Adipocyte (in vitro differentiated cells): ENCODE data around the gene NEK8.

Experiments
- DNase-seq: peaks from one replicate; pipeline ENCODE4 v3.0.0-alpha.2; 2015; ENCODE audit warnings: low read depth
- H3K27me3 ChIP-seq: replicated peaks from 2 replicates; pipeline ENCODE4 v1.7.0; 2013; ENCODE audit warnings: mild to moderate bottlenecking, low read length, moderate library complexity; ENCODE audit not compliant: control insufficient read depth, insufficient read depth
- H3K36me3 ChIP-seq: 2 replicates; pipeline ENCODE4 v1.7.0; 2013; ENCODE audit warnings: low read length, mild to moderate bottlenecking, moderate library complexity; ENCODE audit not compliant: control insufficient read depth, insufficient read depth, severe bottlenecking
- H3K4me1 ChIP-seq: 2 replicates; pipeline ENCODE4 v1.7.0; 2013; ENCODE audit warnings: mild to moderate bottlenecking, low read length, moderate library complexity; ENCODE audit not compliant: control insufficient read depth, insufficient read depth
- H3K4me3 ChIP-seq: 2 replicates; pipeline ENCODE4 v1.7.0; 2013; ENCODE audit warnings: mild to moderate bottlenecking, low read length, moderate library complexity
- H3K9ac ChIP-seq: 2 replicates; pipeline ENCODE4 v1.7.0; 2013; ENCODE audit warnings: mild to moderate bottlenecking, low read length, moderate library complexity
- H3K9me3 ChIP-seq: 2 replicates; pipeline ENCODE4 v1.7.0; 2013; ENCODE audit warnings: mild to moderate bottlenecking, low read length, moderate library complexity; ENCODE audit not compliant: control insufficient read depth

The NEK8 gene

GRCh38 chr17:28728364-28729200 is at the start of gene NEK8:
TSS of gene NEK8 (plus strand) at chr17:28728788. CDS start at chr17:28728814, 26 bp downstream.
- no peaks in the 10 kb centered on the region for H3K27me3 ChIP-seq
- H3K36me3 ChIP-seq = peaks cover 14% of the 10 kb centered on the region
- peak within 1 kb of the TSS; percentile 88 for H3K9ac ChIP-seq
- peaks cover 29% of the 10 kb centered on the region for H3K4me1 ChIP-seq
- no peaks in the 10 kb centered on the region for H3K9me3 ChIP-seq
- H3K4me3 ChIP-seq = peak within 1 kb of the TSS; percentile 90
- DNase-seq = peak; percentile 99

GRCh38 chr17:28682655-28683054 is 45.9 kb upstream of the NEK8 start:
- peaks cover 95% of the 10 kb centered on the region for H3K36me3 ChIP-seq

GRCh38 chr17:28684963-28685362 is 43.6 kb upstream of the NEK8 start:
- Histone ChIP-seq H3K36me3 (peaks cover 96% of the 10 kb centered on the region), H3K9ac (no peak overlapping the region)
- DNase-seq = peak; percentile 6

More at GRCh38 chr17:28682655-28683054, 45.9 kb upstream of the NEK8 start:
- Histone ChIP-seq H3K4me1 (peaks cover 13% of the 10 kb centered on the region), H3K4me3 (no peak overlapping the region), H3K9me3 (no peaks in the 10 kb centered on the region), H3K9ac (no peak overlapping the region), H3K27me3 (no peaks in the 10 kb centered on the region)
- DNase-seq = no peak

GRCh38 chr17:28685366-28685765 is 43.2 kb upstream of the NEK8 start:
- Histone ChIP-seq H3K4me1 (peaks cover 13% of the 10 kb centered on the region), H3K9me3 (no peaks in the 10 kb centered on the region), H3K27me3 (no peaks in the 10 kb centered on the region), H3K36me3 (peaks cover 98% of the 10 kb centered on the region), H3K9ac (no peak overlapping the region), H3K4me3 (no peak overlapping the region)
- DNase-seq = no peak

More at GRCh38 chr17:28684963-28685362, 43.6 kb upstream of the NEK8 start:
- Histone ChIP-seq H3K9me3 (no peaks in the 10 kb centered on the region), H3K4me1 (peaks cover 13% of the 10 kb centered on the region), H3K4me3 (no peak overlapping the region), H3K27me3 (no peaks in the 10 kb centered on the region)

GRCh38 chr17:28686296-28686695 is 42.3 kb upstream of the NEK8 start:
- peaks cover 13% of the 10 kb centered on the region for H3K4me1 ChIP-seq
- no peaks in the 10 kb centered on the region for H3K9me3 ChIP-seq
- H3K4me3 ChIP-seq = no peak overlapping the region
- no peak for DNase-seq
- peaks cover 98% of the 10 kb centered on the region for H3K36me3 ChIP-seq
- H3K9ac ChIP-seq = no peak overlapping the region
- H3K27me3 ChIP-seq = no peaks in the 10 kb centered on the region

- Histone ChIP-seq H3K4me1 (peaks cover 15% of the 10 kb centered on the region), H3K9me3 (no peaks in the 10 kb centered on the region), H3K4me3 (no peak overlapping the region), H3K36me3 (peaks cover 90% of the 10 kb centered on the region), H3K9ac (no peak overlapping the region), H3K27me3 (no peaks in the 10 kb centered on the region)
- no peak for DNase-seq
Observed at GRCh38 chr17:28688481-28688880, 40.1 kb upstream of the NEK8 start.

GRCh38 chr17:28689011-28689410 is 39.6 kb upstream of the NEK8 start:
- no peaks in the 10 kb centered on the region for H3K27me3 ChIP-seq
- H3K4me1 ChIP-seq = peaks cover 19% of the 10 kb centered on the region
- no peak for DNase-seq
- no peak overlapping the region for H3K4me3 ChIP-seq
- H3K36me3 ChIP-seq = peaks cover 92% of the 10 kb centered on the region
- no peak overlapping the region for H3K9ac ChIP-seq
- H3K9me3 ChIP-seq = no peaks in the 10 kb centered on the region

GRCh38 chr17:28693869-28694268 is 34.7 kb upstream of the NEK8 start:
- Histone ChIP-seq H3K9ac (no peak overlapping the region), H3K4me3 (no peak overlapping the region), H3K9me3 (no peaks in the 10 kb centered on the region), H3K36me3 (peaks cover 93% of the 10 kb centered on the region), H3K4me1 (peaks cover 8% of the 10 kb centered on the region), H3K27me3 (no peaks in the 10 kb centered on the region)
- DNase-seq = no peak

GRCh38 chr17:28698253-28698941 is 30.2 kb upstream of the NEK8 start:
- Histone ChIP-seq H3K36me3 (peaks cover 99% of the 10 kb centered on the region), H3K27me3 (no peaks in the 10 kb centered on the region), H3K4me1 (peaks cover 11% of the 10 kb centered on the region), H3K9ac (no peak overlapping the region), H3K9me3 (no peaks in the 10 kb centered on the region), H3K4me3 (no peak overlapping the region)
- DNase-seq = no peak

- Histone ChIP-seq H3K36me3 (peaks cover 96% of the 10 kb centered on the region), H3K27me3 (no peaks in the 10 kb centered on the region), H3K4me1 (peaks cover 4% of the 10 kb centered on the region), H3K9me3 (no peaks in the 10 kb centered on the region), H3K9ac (no peak overlapping the region), H3K4me3 (no peak overlapping the region)
- DNase-seq = no peak
Observed at GRCh38 chr17:28700278-28700677, 28.3 kb upstream of the NEK8 start.

- peaks cover 90% of the 10 kb centered on the region for H3K36me3 ChIP-seq
- peaks cover 8% of the 10 kb centered on the region for H3K4me1 ChIP-seq
- no peaks in the 10 kb centered on the region for H3K9me3 ChIP-seq
- DNase-seq = no peak
- H3K9ac ChIP-seq = no peak overlapping the region
- no peak overlapping the region for H3K4me3 ChIP-seq
- no peaks in the 10 kb centered on the region for H3K27me3 ChIP-seq
Observed at GRCh38 chr17:28700830-28701492, 27.6 kb upstream of the NEK8 start.
